ENCODE data around the gene HES5. TPM values are rescaled to one million over a fixed set of nuclear protein-coding genes. Genes with fewer than 3 reads are reported as not detected.

Gene HES5
- total and polyA plus RNA-seq, 2 donors (not counting 3 experiments of a cell fraction or from before 2014, with no cell fraction given), result 0.07 TPM; not detected in 1

DNA sequence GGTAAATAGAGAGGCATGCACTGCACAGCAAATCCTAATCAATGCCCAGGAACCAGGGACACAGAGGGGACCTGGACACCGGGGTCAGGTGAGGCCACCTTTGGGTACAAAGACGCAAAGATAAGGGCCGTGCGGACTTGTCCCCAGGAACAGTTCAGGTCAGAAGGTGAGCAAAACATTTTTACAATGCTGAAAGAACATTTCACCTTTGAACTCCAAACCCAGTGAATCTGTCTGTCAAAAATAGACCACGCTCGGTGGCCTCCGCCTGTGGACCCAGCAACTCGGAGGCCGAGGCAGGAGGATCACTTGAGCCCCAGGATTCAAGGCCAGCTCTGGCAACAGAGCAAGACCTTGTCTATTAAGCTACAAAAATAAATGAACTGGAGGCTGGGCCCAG lies 41.3 kb upstream of the HES5 start:
- dilution Hi-C loops (cut with MboI; ENCODE audit: extremely low pct_ligation_motif_present, low sequenced_read_pairs), result no loop called here
- BruUV-seq (replicated peaks), result no TSS peak

More for the DNA sequence above, 41.3 kb upstream of the HES5 start:
- Histone ChIP-seq H3K27me3 (ENCODE audit: control insufficient read depth in 2 of 2, insufficient read depth in 2 of 2, low read length in 2 of 2) (peaks cover 2 to 4% of the 10 kb centered on the region in 2 experiments), H4K20me1 (replicated peaks; ENCODE audit: control insufficient read depth, extremely low read depth, insufficient read depth, low read length) (no peaks in the 10 kb centered on the region), H3K4me3 (replicated peaks in 1 of 3; ENCODE audit: insufficient read depth in 1 of 3, low read depth in 1 of 3, low read length in 3 of 3) (no peak overlapping the region), H3K9me3 (replicated peaks; ENCODE audit: control insufficient read depth, insufficient read depth, low read length) (no peaks in the 10 kb centered on the region), H2AFZ (ENCODE audit: low read depth, low read length) (no peak overlapping the region), H3K9me1 (replicated peaks; ENCODE audit: control insufficient read depth, extremely low read depth, insufficient read depth, low read length) (no peaks in the 10 kb centered on the region), H3K4me1 (ENCODE audit: control insufficient read depth, extremely low read depth, insufficient read depth, low read length) (no peaks in the 10 kb centered on the region), H3K79me2 (ENCODE audit: control insufficient read depth, insufficient read depth, low read length) (no peaks in the 10 kb centered on the region), H3K27ac (ENCODE audit: insufficient read depth, low read depth, low read length) (no peak overlapping the region), H3K9ac (replicated peaks; ENCODE audit: extremely low read depth, insufficient read depth, low read length) (no peak overlapping the region), H3K4me2 (ENCODE audit: insufficient read depth, low read length) (no peak overlapping the region), H3K36me3 (ENCODE audit: control insufficient read depth in 2 of 2, extremely low read depth in 1 of 2, insufficient read depth in 2 of 2, low read length in 2 of 2) (no peaks in the 10 kb centered on the region)
- TF ChIP-seq, protein P1, sequence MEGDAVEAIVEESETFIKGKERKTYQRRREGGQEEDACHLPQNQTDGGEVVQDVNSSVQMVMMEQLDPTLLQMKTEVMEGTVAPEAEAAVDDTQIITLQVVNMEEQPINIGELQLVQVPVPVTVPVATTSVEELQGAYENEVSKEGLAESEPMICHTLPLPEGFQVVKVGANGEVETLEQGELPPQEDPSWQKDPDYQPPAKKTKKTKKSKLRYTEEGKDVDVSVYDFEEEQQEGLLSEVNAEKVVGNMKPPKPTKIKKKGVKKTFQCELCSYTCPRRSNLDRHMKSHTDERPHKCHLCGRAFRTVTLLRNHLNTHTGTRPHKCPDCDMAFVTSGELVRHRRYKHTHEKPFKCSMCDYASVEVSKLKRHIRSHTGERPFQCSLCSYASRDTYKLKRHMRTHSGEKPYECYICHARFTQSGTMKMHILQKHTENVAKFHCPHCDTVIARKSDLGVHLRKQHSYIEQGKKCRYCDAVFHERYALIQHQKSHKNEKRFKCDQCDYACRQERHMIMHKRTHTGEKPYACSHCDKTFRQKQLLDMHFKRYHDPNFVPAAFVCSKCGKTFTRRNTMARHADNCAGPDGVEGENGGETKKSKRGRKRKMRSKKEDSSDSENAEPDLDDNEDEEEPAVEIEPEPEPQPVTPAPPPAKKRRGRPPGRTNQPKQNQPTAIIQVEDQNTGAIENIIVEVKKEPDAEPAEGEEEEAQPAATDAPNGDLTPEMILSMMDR (IDR thresholded peaks at IDR 0.05; ENCODE audit: extremely low read depth in 1 of 2, insufficient read depth in 1 of 2, low read depth in 1 of 2, low read length in 2 of 2), result no peak
- TF ChIP-seq, protein P2, sequence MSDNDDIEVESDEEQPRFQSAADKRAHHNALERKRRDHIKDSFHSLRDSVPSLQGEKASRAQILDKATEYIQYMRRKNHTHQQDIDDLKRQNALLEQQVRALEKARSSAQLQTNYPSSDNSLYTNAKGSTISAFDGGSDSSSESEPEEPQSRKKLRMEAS (IDR thresholded peaks at IDR 0.05; ENCODE audit: insufficient read depth, insufficient read length), result no peak
- no peak for TF ChIP-seq GATA2 (IDR thresholded peaks at IDR 0.05; ENCODE audit: insufficient read depth, insufficient read length, low read depth, low read length)
- no peak for TF ChIP-seq FOS (IDR thresholded peaks at IDR 0.05; ENCODE audit: borderline replicate concordance, insufficient read depth, low read length)
- no peak for TF ChIP-seq EZH2 (IDR thresholded peaks at IDR 0.05; ENCODE audit: borderline replicate concordance, low read depth, low read length, severe bottlenecking)
- no peak for TF ChIP-seq POLR2A (IDR thresholded peaks at IDR 0.05; ENCODE audit: low read depth, low read length)
- no peak for TF ChIP-seq JUN (IDR thresholded peaks at IDR 0.05; ENCODE audit: borderline replicate concordance, insufficient read depth, insufficient read length, low read depth)
- TF ChIP-seq POLR2AphosphoS5 (IDR thresholded peaks at IDR 0.05; ENCODE audit: insufficient read depth, low read depth, low read length), result no peak
- no peak for TF ChIP-seq MYC (IDR thresholded peaks at IDR 0.05; ENCODE audit: low read depth, low read length)
- POLR2A ChIA-PET, result no interaction called here
- CTCF ChIA-PET, result no interaction called here
- intact Hi-C loops (cut with micrococcal nuclease), result no loop called here
- FAIRE-seq (no peak), DNase-seq (ENCODE audit: low read depth, low spot score) (no peak)

Measured in endothelial cell of umbilical vein (primary cell).